ENCODE results near the gene INSM1. TPM values are rescaled to one million over a fixed set of nuclear protein-coding genes. Genes with fewer than 3 reads are reported as not detected.

The INSM1 gene
- total RNA-seq, 1 donor from 2014 or later = not detected

DNA sequence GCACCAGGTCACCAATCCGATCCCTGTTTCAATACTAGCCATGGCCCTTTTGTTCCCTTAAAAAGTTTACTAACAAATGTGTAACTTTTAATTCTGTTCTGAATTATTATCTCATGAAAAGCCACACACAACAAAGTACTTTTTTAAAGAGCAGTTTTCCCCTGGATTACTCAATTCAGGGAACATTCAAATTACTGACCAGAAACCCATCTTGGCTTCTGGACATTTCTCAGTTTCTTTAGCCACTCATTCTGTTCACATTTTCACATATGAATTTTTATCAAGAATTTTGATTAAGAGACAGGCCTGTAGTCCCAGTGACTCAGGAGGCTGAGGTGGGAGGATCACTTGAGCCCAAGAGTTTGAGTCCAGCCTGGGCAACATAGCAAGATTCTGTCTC lies 47.4 kb downstream of the INSM1 start:
- TF ChIP-seq, protein P1, sequence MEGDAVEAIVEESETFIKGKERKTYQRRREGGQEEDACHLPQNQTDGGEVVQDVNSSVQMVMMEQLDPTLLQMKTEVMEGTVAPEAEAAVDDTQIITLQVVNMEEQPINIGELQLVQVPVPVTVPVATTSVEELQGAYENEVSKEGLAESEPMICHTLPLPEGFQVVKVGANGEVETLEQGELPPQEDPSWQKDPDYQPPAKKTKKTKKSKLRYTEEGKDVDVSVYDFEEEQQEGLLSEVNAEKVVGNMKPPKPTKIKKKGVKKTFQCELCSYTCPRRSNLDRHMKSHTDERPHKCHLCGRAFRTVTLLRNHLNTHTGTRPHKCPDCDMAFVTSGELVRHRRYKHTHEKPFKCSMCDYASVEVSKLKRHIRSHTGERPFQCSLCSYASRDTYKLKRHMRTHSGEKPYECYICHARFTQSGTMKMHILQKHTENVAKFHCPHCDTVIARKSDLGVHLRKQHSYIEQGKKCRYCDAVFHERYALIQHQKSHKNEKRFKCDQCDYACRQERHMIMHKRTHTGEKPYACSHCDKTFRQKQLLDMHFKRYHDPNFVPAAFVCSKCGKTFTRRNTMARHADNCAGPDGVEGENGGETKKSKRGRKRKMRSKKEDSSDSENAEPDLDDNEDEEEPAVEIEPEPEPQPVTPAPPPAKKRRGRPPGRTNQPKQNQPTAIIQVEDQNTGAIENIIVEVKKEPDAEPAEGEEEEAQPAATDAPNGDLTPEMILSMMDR (IDR thresholded peaks at IDR 0.05; ENCODE audit: unreplicated experiment) = no peak
- Mint-ChIP-seq H3K4me3 (ENCODE audit: unreplicated experiment) (no peak overlapping the region), H3K36me3 (ENCODE audit: low read depth, unreplicated experiment) (no peaks in the 10 kb centered on the region), H3K4me1 (ENCODE audit: unreplicated experiment) (peaks cover 33% of the 10 kb centered on the region), H3K27me3 (ENCODE audit: unreplicated experiment) (peaks cover 1% of the 10 kb centered on the region), H3K27ac (ENCODE audit: unreplicated experiment) (no peak overlapping the region), H3K9me3 (ENCODE audit: unreplicated experiment) (no peaks in the 10 kb centered on the region)
- DNase-seq (ENCODE audit: low spot score) = no peak

DNA sequence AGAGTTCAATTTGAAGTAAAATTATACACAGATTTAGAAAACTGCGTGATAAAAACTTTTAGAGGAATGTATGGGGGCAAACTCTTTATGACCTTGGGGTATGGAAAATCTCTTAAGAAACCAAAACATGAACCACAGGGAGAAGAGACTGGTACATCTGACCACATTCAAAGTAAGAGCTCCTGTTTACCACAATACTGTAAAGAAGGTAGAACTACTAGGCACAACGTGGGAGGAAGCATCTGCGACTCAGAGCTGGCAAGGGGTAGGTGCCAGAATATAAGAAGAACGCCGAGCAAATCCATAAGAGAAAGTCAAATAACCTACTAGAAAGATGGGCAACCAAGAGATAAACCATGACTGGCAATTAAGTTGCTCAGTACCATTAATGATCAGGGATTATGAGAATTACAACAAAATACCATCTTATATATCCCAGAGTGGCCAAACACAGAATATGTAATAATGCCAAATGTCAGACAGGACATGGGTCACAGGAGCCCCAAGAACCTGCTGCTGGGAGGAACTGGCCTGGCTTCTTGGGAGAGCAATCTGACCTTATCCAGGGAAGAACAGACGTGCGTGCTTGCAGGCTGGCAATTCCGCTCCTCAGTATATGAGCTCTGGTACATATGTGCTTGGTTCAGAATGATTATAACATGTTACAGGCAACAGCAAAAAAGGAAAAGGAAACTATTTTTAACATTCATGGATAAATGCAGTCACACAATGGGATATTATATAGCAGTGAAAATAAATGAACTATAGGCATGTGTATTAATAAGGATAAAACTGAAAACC lies 50.2 kb downstream of the INSM1 start:
- no peak for DNase-seq (ENCODE audit: low spot score)
- H3K4me3 Mint-ChIP-seq (ENCODE audit: unreplicated experiment) = no peak overlapping the region
- no peak overlapping the region for H3K27ac Mint-ChIP-seq (ENCODE audit: unreplicated experiment)
- TF ChIP-seq, protein P1 (IDR thresholded peaks at IDR 0.05; ENCODE audit: unreplicated experiment) = no peak
- peaks cover 5% of the 10 kb centered on the region for H3K36me3 Mint-ChIP-seq (ENCODE audit: low read depth, unreplicated experiment)
- H3K9me3 Mint-ChIP-seq (ENCODE audit: unreplicated experiment) = no peaks in the 10 kb centered on the region
- H3K27me3 Mint-ChIP-seq (ENCODE audit: unreplicated experiment) = peaks cover 1% of the 10 kb centered on the region
- H3K4me1 Mint-ChIP-seq (ENCODE audit: unreplicated experiment) = peaks cover 8% of the 10 kb centered on the region

Data from endothelial cell (in vitro differentiated cells).